Endothelial cell of umbilical vein (primary cell): ENCODE measurements around the gene LAMA5. TPM values are rescaled to one million over a fixed set of nuclear protein-coding genes. Genes with fewer than 3 reads are reported as not detected.

Source experiments
- BruUV-seq: library from RNA; stranded (reverse); fragments of 400-500 nt; replicated peaks from 2 replicates; lab custom pipeline; 2021; lab: Mats Ljungman, UMichigan
- CTCF ChIA-PET: fragments of 300-600, 350-600 bp; sonication (Branson Sonifier 250); formaldehyde crosslinking; loops from one replicate; lab custom pipeline; 2021; ENCODE audit warnings: antibody characterized with exemption, inconsistent platforms; lab: Charles Lee
- POLR2A ChIA-PET: fragments of 300-600, 350-600 bp; sonication (Branson Sonifier 250); formaldehyde crosslinking; loops from one replicate; lab custom pipeline; 2021; ENCODE audit warnings: antibody characterized with exemption, inconsistent platforms; lab: Charles Lee
- DNase-seq: peaks from one replicate; pipeline ENCODE4 v3.0.0-alpha.2; 2011; ENCODE audit warnings: low read depth, low spot score
- FAIRE-seq: peaks from 2 replicates; lab custom pipeline; 2011; peaks lifted over from hg19 to GRCh38; lab: Jason Lieb, UNC
- H2AFZ ChIP-seq: 2 replicates; pipeline ENCODE4 v1.6.0; 2012; ENCODE audit warnings: low read depth, low read length, control low read depth, inconsistent platforms
- H3K27ac ChIP-seq: 2 replicates; pipeline ENCODE4 v1.5.1; 2011; ENCODE audit warnings: low read depth, mild to moderate bottlenecking, control low read depth, low read length, moderate library complexity; ENCODE audit not compliant: insufficient read depth
- H3K27me3 ChIP-seq, 2 experiments: 2 replicates each; pipeline versions ENCODE4 v1.6.0 to v1.6.1; 2011; ENCODE audit warnings: low read length in 2 of 2, mixed read lengths in 1 of 2; ENCODE audit not compliant: control insufficient read depth in 2 of 2, insufficient read depth in 2 of 2
- H3K36me3 ChIP-seq, 2 experiments: 2 replicates in 1 of 2; 3 replicates in 1 of 2; pipeline ENCODE4 v1.5.1; 2011; ENCODE audit warnings: low read length in 2 of 2, mild to moderate bottlenecking in 1 of 2, moderate library complexity in 1 of 2; ENCODE audit not compliant: control insufficient read depth in 2 of 2, insufficient read depth in 2 of 2; ENCODE audit errors: extremely low read depth in 1 of 2
- H3K4me1 ChIP-seq: 3 replicates; pipeline ENCODE4 v1.5.1; 2011; ENCODE audit warnings: mild to moderate bottlenecking, low read length; ENCODE audit not compliant: control insufficient read depth, insufficient read depth; ENCODE audit errors: extremely low read depth
- H3K4me2 ChIP-seq: 2 replicates; pipeline ENCODE4 v1.6.1; 2011; ENCODE audit warnings: low read length, control low read depth, mixed read lengths; ENCODE audit not compliant: insufficient read depth
- H3K4me3 ChIP-seq, 3 experiments: fragments of 200-600 bp in 1 of 3; sonication (generic), shearing (Covaris generic) in 1 of 3; replicated peaks in 1 of 3; 2 replicates each; pipeline ENCODE4 v1.5.1; 2011 to 2016; ENCODE audit warnings: control low read depth in 3 of 3, low read length in 3 of 3, mild to moderate bottlenecking in 2 of 3, inconsistent platforms in 1 of 3, low read depth in 1 of 3, moderate library complexity in 1 of 3; ENCODE audit not compliant: insufficient read depth in 1 of 3
- H3K79me2 ChIP-seq: 2 replicates; pipeline ENCODE4 v1.6.0; 2012; ENCODE audit warnings: low read length, inconsistent platforms; ENCODE audit not compliant: control insufficient read depth, insufficient read depth
- H3K9ac ChIP-seq: replicated peaks from 2 replicates; pipeline ENCODE3; 2011; ENCODE audit warnings: low read length, control low read depth; ENCODE audit not compliant: insufficient read depth; ENCODE audit errors: extremely low read depth
- H3K9me1 ChIP-seq: replicated peaks from 3 replicates; pipeline ENCODE4 v1.6.0; 2011; ENCODE audit warnings: mild to moderate bottlenecking, low read length; ENCODE audit not compliant: control insufficient read depth, insufficient read depth; ENCODE audit errors: extremely low read depth
- H3K9me3 ChIP-seq: replicated peaks from 2 replicates; pipeline ENCODE4 v1.5.1; 2012; ENCODE audit warnings: low read length, inconsistent platforms; ENCODE audit not compliant: control insufficient read depth, insufficient read depth
- H4K20me1 ChIP-seq: replicated peaks from 2 replicates; pipeline ENCODE3; 2011; ENCODE audit warnings: mild to moderate bottlenecking, low read length; ENCODE audit not compliant: control insufficient read depth, insufficient read depth; ENCODE audit errors: extremely low read depth
- EZH2 ChIP-seq: IDR thresholded peaks from 2 replicates; pipeline ENCODE4 v1.6.1; 2012; ENCODE audit warnings: borderline replicate concordance, low read depth, mild to moderate bottlenecking, moderate library complexity, low read length, inconsistent platforms; ENCODE audit not compliant: severe bottlenecking
- FOS ChIP-seq: IDR thresholded peaks from 2 replicates; pipeline ENCODE4 v1.6.1; 2011; ENCODE audit warnings: mild to moderate bottlenecking, low read length, moderate library complexity, borderline replicate concordance; ENCODE audit not compliant: insufficient read depth
- GATA2 ChIP-seq: IDR thresholded peaks from 2 replicates; pipeline ENCODE4 v1.7.0; 2011; ENCODE audit warnings: low read depth, mild to moderate bottlenecking, moderate library complexity, mixed read lengths, low read length; ENCODE audit not compliant: insufficient read length, insufficient read depth
- JUN ChIP-seq: IDR thresholded peaks from 2 replicates; pipeline ENCODE4 v1.6.1; 2011; ENCODE audit warnings: borderline replicate concordance, low read depth; ENCODE audit not compliant: insufficient read length, insufficient read depth
- MYC ChIP-seq: IDR thresholded peaks from one replicate; pipeline ENCODE4 v1.6.1; 2011; ENCODE audit warnings: mild to moderate bottlenecking, low read depth, low read length
- POLR2A ChIP-seq: IDR thresholded peaks from 2 replicates; pipeline ENCODE4 v1.6.1; 2012; ENCODE audit warnings: low read depth, mild to moderate bottlenecking, control low read depth, low read length
- POLR2AphosphoS5 ChIP-seq: IDR thresholded peaks from 2 replicates; pipeline ENCODE4 v1.6.1; 2012; ENCODE audit warnings: low read depth, mild to moderate bottlenecking, control low read depth, low read length, moderate library complexity; ENCODE audit not compliant: insufficient read depth
- dilution Hi-C: fragments of 300-500 bp; cut with MboI; formaldehyde crosslinking; loops from one replicate; pipeline ENCODE4 v1.15.0; 2019; ENCODE audit warnings: low sequenced_read_pairs; ENCODE audit not compliant: extremely low pct_ligation_motif_present
- intact Hi-C: fragments of 100-400 bp; cut with micrococcal nuclease; formaldehyde crosslinking; loops from one replicate; pipeline ENCODE4 v1.10.0; 2022
- polyA plus RNA-seq, 4 experiments: library from polyadenylated mRNA; depleted of rRNA in 3 of 4; stranded (reverse) in 3 of 4; unstranded in 1 of 4; fragments of >200 nt; gene quantifications; 2 replicates each; pipeline versions ENCODE4 v1.2.1 to v1.2.3, GENCODE V29; 2011 to 2012; ENCODE audit warnings: missing spikeins in 1 of 4
- total RNA-seq: library from RNA; stranded (reverse); gene quantifications from 2 replicates; pipeline ENCODE4 v1.2.3, GENCODE V29; 2021
- TF ChIP-seq, protein P1 (sequence below): IDR thresholded peaks from 2 replicates; pipeline ENCODE4 v1.6.1; 2011; ENCODE audit not compliant: insufficient read depth, insufficient read length
- TF ChIP-seq, protein P2 (sequence below), 2 donors: IDR thresholded peaks; 1 replicate in 1 of 2; 2 replicates in 1 of 2; pipeline ENCODE4 v1.5.1; 2011; ENCODE audit warnings: low read length in 2 of 2, mild to moderate bottlenecking in 2 of 2, moderate library complexity in 2 of 2, control low read depth in 1 of 2, inconsistent platforms in 1 of 2, low read depth in 1 of 2; ENCODE audit not compliant: insufficient read depth in 1 of 2; ENCODE audit errors: extremely low read depth in 1 of 2

The LAMA5 gene
- total and polyA plus RNA-seq, 2 donors (not counting 3 experiments of a cell fraction or from before 2014, with no cell fraction given): 24.0 to 145 TPM

DNA sequence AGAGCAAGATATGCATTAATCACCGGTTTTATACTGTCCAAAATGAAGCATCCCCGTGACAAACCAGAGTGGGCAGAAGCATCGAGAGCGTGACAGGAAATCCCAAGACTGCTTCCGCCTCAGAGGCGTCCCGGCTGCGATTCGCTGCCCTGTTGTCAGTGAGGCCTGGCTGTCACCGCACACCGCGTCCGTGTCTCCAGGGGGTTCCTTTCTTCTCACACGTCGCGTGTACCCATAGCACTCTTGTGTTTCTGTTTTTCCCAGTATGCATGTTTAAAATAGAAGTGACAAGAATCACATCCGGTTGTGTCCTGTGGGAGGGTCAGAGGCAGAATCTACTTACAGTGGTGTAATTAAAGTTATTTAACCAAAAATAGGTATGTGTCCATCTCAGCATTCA lies 72.6 kb downstream of the LAMA5 start:
- Histone ChIP-seq H3K27me3 (no peaks in the 10 kb centered on the region), H3K4me3 (no peak overlapping the region), H3K9me1 (no peaks in the 10 kb centered on the region), H4K20me1 (no peaks in the 10 kb centered on the region), H2AFZ (no peak overlapping the region), H3K27ac (no peak overlapping the region), H3K4me1 (no peaks in the 10 kb centered on the region), H3K9me3 (no peaks in the 10 kb centered on the region), H3K4me2 (no peak overlapping the region), H3K36me3 (peaks cover 2 to 8% of the 10 kb centered on the region in 2 experiments), H3K79me2 (no peaks in the 10 kb centered on the region), H3K9ac (no peak overlapping the region)
- ChIA-PET POLR2A (no interaction called here), CTCF (no interaction called here)
- no peak for DNase-seq
- dilution Hi-C loops: no loop called here
- no peak for FAIRE-seq
- intact Hi-C loops: no loop called here
- no TSS peak for BruUV-seq
- TF ChIP-seq JUN: no peak
- no peak for TF ChIP-seq EZH2
- no peak for TF ChIP-seq FOS
- no peak for TF ChIP-seq MYC
- TF ChIP-seq GATA2: no peak
- TF ChIP-seq, protein P1, sequence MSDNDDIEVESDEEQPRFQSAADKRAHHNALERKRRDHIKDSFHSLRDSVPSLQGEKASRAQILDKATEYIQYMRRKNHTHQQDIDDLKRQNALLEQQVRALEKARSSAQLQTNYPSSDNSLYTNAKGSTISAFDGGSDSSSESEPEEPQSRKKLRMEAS: no peak
- no peak for TF ChIP-seq POLR2A
- no peak for TF ChIP-seq POLR2AphosphoS5
- TF ChIP-seq, protein P2, sequence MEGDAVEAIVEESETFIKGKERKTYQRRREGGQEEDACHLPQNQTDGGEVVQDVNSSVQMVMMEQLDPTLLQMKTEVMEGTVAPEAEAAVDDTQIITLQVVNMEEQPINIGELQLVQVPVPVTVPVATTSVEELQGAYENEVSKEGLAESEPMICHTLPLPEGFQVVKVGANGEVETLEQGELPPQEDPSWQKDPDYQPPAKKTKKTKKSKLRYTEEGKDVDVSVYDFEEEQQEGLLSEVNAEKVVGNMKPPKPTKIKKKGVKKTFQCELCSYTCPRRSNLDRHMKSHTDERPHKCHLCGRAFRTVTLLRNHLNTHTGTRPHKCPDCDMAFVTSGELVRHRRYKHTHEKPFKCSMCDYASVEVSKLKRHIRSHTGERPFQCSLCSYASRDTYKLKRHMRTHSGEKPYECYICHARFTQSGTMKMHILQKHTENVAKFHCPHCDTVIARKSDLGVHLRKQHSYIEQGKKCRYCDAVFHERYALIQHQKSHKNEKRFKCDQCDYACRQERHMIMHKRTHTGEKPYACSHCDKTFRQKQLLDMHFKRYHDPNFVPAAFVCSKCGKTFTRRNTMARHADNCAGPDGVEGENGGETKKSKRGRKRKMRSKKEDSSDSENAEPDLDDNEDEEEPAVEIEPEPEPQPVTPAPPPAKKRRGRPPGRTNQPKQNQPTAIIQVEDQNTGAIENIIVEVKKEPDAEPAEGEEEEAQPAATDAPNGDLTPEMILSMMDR (IDR thresholded peaks at IDR 0.05; ENCODE audit: extremely low read depth in 1 of 2, insufficient read depth in 1 of 2, low read depth in 1 of 2, low read length in 2 of 2): no peak
